Measurements from ENCODE around the gene POLR3C. TPM values are rescaled to one million over a fixed set of nuclear protein-coding genes. Genes with fewer than 3 reads are reported as not detected.

Gene POLR3C
- total and polyA plus RNA-seq, 2 of the 4 experiments (the other 2 are of a cell fraction): 47.0 to 94.1 TPM

GRCh38 chr1:145843031-145843430 is 19.0 kb downstream of the POLR3C start:
- DNase-seq (no peak), ATAC-seq (ENCODE audit: low read depth) (no peak)
- H3K4me1 ChIP-seq (ENCODE audit: control insufficient read depth, insufficient read depth, low read length): peaks cover 3% of the 10 kb centered on the region; the same call in 1 of the 2 replicates
- in situ Hi-C loops (cut with MboI; ENCODE audit: low sequenced_read_pairs): no loop called here
- no CpG with 5 or more reads among the region's 3 CpGs for WGBS, 2 experiments (ENCODE audit: extremely low coverage in 2 of 2, insufficient read length in 1 of 2)
- BruUV-seq (replicated peaks): no TSS peak
- dilution Hi-C loops (cut with HindIII; ENCODE audit: low sequenced_read_pairs, unreplicated experiment): no loop called here
- H3K4me2 ChIP-seq (ENCODE audit: low read depth, low read length): no peak overlapping the region
- no peaks in the 10 kb centered on the region for H3K27me3 ChIP-seq (ENCODE audit: control insufficient read depth, insufficient read depth, low read length)
- H2BK20ac ChIP-seq (ENCODE audit: low read depth, low read length): no peak overlapping the region
- H4K8ac ChIP-seq (ENCODE audit: low read depth in 2 of 2, low read length in 2 of 2): no peak overlapping the region
- intact Hi-C loops (cut with micrococcal nuclease): no loop called here
- no peak overlapping the region for H2AK9ac ChIP-seq (replicated peaks; ENCODE audit: low read depth, low read length, poor library complexity)
- H3K79me1 ChIP-seq (ENCODE audit: low read depth in 1 of 2, low read length in 2 of 2): no peaks in the 10 kb centered on the region
- no peak overlapping the region for H3K23ac ChIP-seq (ENCODE audit: low read depth, low read length)
- no peak overlapping the region for H3K27ac ChIP-seq (ENCODE audit: insufficient read depth, low read length)
- H4K91ac ChIP-seq (ENCODE audit: insufficient read depth, low read depth, low read length): no peak overlapping the region
- H2AK5ac ChIP-seq (ENCODE audit: low read depth, low read length): no peak overlapping the region
- no peaks in the 10 kb centered on the region for H3K9me3 ChIP-seq (ENCODE audit: control insufficient read depth, insufficient read depth, low read length)
- no peak overlapping the region for H3K56ac ChIP-seq (ENCODE audit: extremely low read depth, insufficient read depth, low read length)
- ChIA-PET POLR2A (ENCODE audit: unreplicated experiment) (no interaction called here), CTCF (interaction anchor here (1.7 kb wide), 1 partner anchor 17 kb away, joined by 5 read pairs; no protein-coding TSS in a partner anchor)
- H2AFZ ChIP-seq (replicated peaks; ENCODE audit: low read length, poor library complexity): no peak overlapping the region
- no peak overlapping the region for H4K5ac ChIP-seq (ENCODE audit: low read depth, low read length)
- no peak overlapping the region for H2BK120ac ChIP-seq (ENCODE audit: low read depth, low read length)
- no peak overlapping the region for H3K9ac ChIP-seq (ENCODE audit: low read depth, low read length)
- H2BK5ac ChIP-seq (ENCODE audit: low read depth, low read length, poor library complexity, severe bottlenecking): no peak overlapping the region
- TF ChIP-seq RFX5 (IDR thresholded peaks at IDR 0.05; ENCODE audit: low read depth, low read length): no peak
- TF ChIP-seq FOS (IDR thresholded peaks at IDR 0.05; ENCODE audit: low read depth, low read length): no peak
- H4K20me1 ChIP-seq (ENCODE audit: insufficient read depth, low read length): no peaks in the 10 kb centered on the region
- no peak overlapping the region for H3K4ac ChIP-seq (ENCODE audit: low read depth, low read length)
- peaks cover 10% of the 10 kb centered on the region; the same call in 1 of the 2 replicates for H3K9me1 ChIP-seq (ENCODE audit: insufficient read depth, low read length)
- H2BK15ac ChIP-seq (ENCODE audit: low read depth, low read length): no peak overlapping the region
- no peak overlapping the region for H3K18ac ChIP-seq (ENCODE audit: low read depth, low read length)
- H3K14ac ChIP-seq (replicated peaks; ENCODE audit: low read depth, low read length): no peak overlapping the region
- peaks cover 34% of the 10 kb centered on the region for H3K36me3 ChIP-seq (ENCODE audit: control insufficient read depth, insufficient read depth, low read length)
- H3K4me3 ChIP-seq (ENCODE audit: insufficient read depth, low read depth, low read length): no peak overlapping the region
